Measurements from ENCODE around the gene KIAA0319L. TPM values are rescaled to one million over a fixed set of nuclear protein-coding genes. Genes with fewer than 3 reads are reported as not detected.

KIAA0319L gene
- total and polyA plus RNA-seq, 2 donors from 2014 or later = 30.3 to 73.0 TPM

- Histone ChIP-seq H3K9me3 (ENCODE audit: control insufficient read depth in 2 of 3, insufficient read depth in 1 of 3, low read length in 3 of 3) (no peaks in the 10 kb centered on the region), H3K4me1 (ENCODE audit: control insufficient read depth in 2 of 3, insufficient read depth in 2 of 3, low read depth in 1 of 3, low read length in 3 of 3) (peaks cover 0 to 19% (median 13%) of the 10 kb centered on the region in 3 donors), H3K27ac (ENCODE audit: low read depth in 2 of 2, low read length in 2 of 2) (no peak overlapping the region), H3K27me3 (ENCODE audit: control insufficient read depth, insufficient read depth, low read length) (no peaks in the 10 kb centered on the region), H3K9ac (ENCODE audit: low read length in 3 of 3) (no peak overlapping the region), H3K4me3 (ENCODE audit: low read length in 3 of 3) (no peak overlapping the region), H3K36me3 (ENCODE audit: control insufficient read depth in 2 of 3, insufficient read depth in 3 of 3, low read length in 3 of 3) (peaks cover 0 to 14% (median 3%) of the 10 kb centered on the region in 3 donors)
- TF ChIP-seq CTCF (IDR thresholded peaks at IDR 0.05; ENCODE audit: borderline replicate concordance, extremely low read depth, insufficient read depth) = no peak
- DNase-seq = no peak
- intact Hi-C loops (cut with DNase I) = no loop called here
- FAIRE-seq = no peak
These were observed 3.4 kb downstream of the KIAA0319L start for GRCh38 chr1:35553851-35554250.

- no peak for FAIRE-seq
- no peak overlapping the region for H3K27ac ChIP-seq (ENCODE audit: low read depth in 2 of 2, low read length in 2 of 2)
- H3K4me3 ChIP-seq (ENCODE audit: low read length in 3 of 3) = no peak overlapping the region
- no peaks in the 10 kb centered on the region for H3K27me3 ChIP-seq (ENCODE audit: control insufficient read depth, insufficient read depth, low read length)
- H3K9me3 ChIP-seq (ENCODE audit: control insufficient read depth in 2 of 3, insufficient read depth in 1 of 3, low read length in 3 of 3) = no peaks in the 10 kb centered on the region
- intact Hi-C loops (cut with DNase I) = no loop called here
- no peak overlapping the region for H3K9ac ChIP-seq (ENCODE audit: low read length in 3 of 3)
- H3K4me1 ChIP-seq (ENCODE audit: control insufficient read depth in 2 of 3, insufficient read depth in 2 of 3, low read depth in 1 of 3, low read length in 3 of 3) = peaks cover 2 to 14% (median 6%) of the 10 kb centered on the region in 3 donors
- no peak for DNase-seq
- H3K36me3 ChIP-seq (ENCODE audit: control insufficient read depth in 2 of 3, insufficient read depth in 3 of 3, low read length in 3 of 3) = peaks cover 0 to 8% (median 0%) of the 10 kb centered on the region in 3 donors
- TF ChIP-seq CTCF (IDR thresholded peaks at IDR 0.05; ENCODE audit: borderline replicate concordance, extremely low read depth, insufficient read depth) = no peak
These were observed 10.6 kb downstream of the KIAA0319L start for GRCh38 chr1:35546614-35547013.

- no peak overlapping the region for H3K4me3 ChIP-seq (ENCODE audit: low read length in 3 of 3)
- no peak overlapping the region for H3K9ac ChIP-seq (ENCODE audit: low read length in 3 of 3)
- H3K27me3 ChIP-seq (ENCODE audit: control insufficient read depth, insufficient read depth, low read length) = no peaks in the 10 kb centered on the region
- H3K27ac ChIP-seq (ENCODE audit: low read depth in 2 of 2, low read length in 2 of 2) = no peak overlapping the region
- DNase-seq (peak in 3 of 5 donors; percentile 32 to 76 (median 39)), FAIRE-seq (no peak)
- H3K9me3 ChIP-seq (ENCODE audit: control insufficient read depth in 2 of 3, insufficient read depth in 1 of 3, low read length in 3 of 3) = no peaks in the 10 kb centered on the region
- peaks cover 0 to 8% (median 0%) of the 10 kb centered on the region in 3 donors for H3K36me3 ChIP-seq (ENCODE audit: control insufficient read depth in 2 of 3, insufficient read depth in 3 of 3, low read length in 3 of 3)
- intact Hi-C loops (cut with DNase I) = no loop called here
- H3K4me1 ChIP-seq (ENCODE audit: control insufficient read depth in 2 of 3, insufficient read depth in 2 of 3, low read depth in 1 of 3, low read length in 3 of 3) = peaks cover 2 to 20% (median 11%) of the 10 kb centered on the region in 3 donors
- TF ChIP-seq CTCF (IDR thresholded peaks at IDR 0.05; ENCODE audit: borderline replicate concordance, extremely low read depth, insufficient read depth) = peak; percentile 53
These were observed 12.2 kb downstream of the KIAA0319L start for GRCh38 chr1:35544976-35545375.

GRCh38 chr1:35539824-35540261, 17.4 kb downstream of the KIAA0319L start:
- Histone ChIP-seq H3K36me3 (ENCODE audit: control insufficient read depth in 2 of 3, insufficient read depth in 3 of 3, low read length in 3 of 3) (peaks cover 0 to 2% (median 0%) of the 10 kb centered on the region in 3 donors), H3K4me3 (ENCODE audit: low read length in 3 of 3) (no peak overlapping the region), H3K27ac (ENCODE audit: low read depth in 2 of 2, low read length in 2 of 2) (no peak overlapping the region), H3K4me1 (ENCODE audit: control insufficient read depth in 2 of 3, insufficient read depth in 2 of 3, low read depth in 1 of 3, low read length in 3 of 3) (peaks cover 2 to 32% (median 12%) of the 10 kb centered on the region in 3 donors), H3K27me3 (ENCODE audit: control insufficient read depth, insufficient read depth, low read length) (no peaks in the 10 kb centered on the region), H3K9ac (ENCODE audit: low read length in 3 of 3) (no peak overlapping the region), H3K9me3 (ENCODE audit: control insufficient read depth in 2 of 3, insufficient read depth in 1 of 3, low read length in 3 of 3) (no peaks in the 10 kb centered on the region)
- DNase-seq (no peak), FAIRE-seq (no peak)
- no peak for TF ChIP-seq CTCF (IDR thresholded peaks at IDR 0.05; ENCODE audit: borderline replicate concordance, extremely low read depth, insufficient read depth)
- intact Hi-C loops (cut with DNase I) = no loop called here

All from kidney (tissue), 14 donors.